Measurements from ENCODE around the gene MORC3.
A peak's percentile ranks its signal among the peaks of the same experiment; 100 is the strongest.

MORC3 gene

GRCh38 chr21:36320421-36321324 is 676 bp downstream of the MORC3 start:
- DNase-seq (ENCODE audit: low read depth) = peak; percentile 73
- H3K4me3 ChIP-seq (ENCODE audit: low read depth, low read length) = peak overlapping the region; percentile 86
- TF ChIP-seq, protein P1, sequence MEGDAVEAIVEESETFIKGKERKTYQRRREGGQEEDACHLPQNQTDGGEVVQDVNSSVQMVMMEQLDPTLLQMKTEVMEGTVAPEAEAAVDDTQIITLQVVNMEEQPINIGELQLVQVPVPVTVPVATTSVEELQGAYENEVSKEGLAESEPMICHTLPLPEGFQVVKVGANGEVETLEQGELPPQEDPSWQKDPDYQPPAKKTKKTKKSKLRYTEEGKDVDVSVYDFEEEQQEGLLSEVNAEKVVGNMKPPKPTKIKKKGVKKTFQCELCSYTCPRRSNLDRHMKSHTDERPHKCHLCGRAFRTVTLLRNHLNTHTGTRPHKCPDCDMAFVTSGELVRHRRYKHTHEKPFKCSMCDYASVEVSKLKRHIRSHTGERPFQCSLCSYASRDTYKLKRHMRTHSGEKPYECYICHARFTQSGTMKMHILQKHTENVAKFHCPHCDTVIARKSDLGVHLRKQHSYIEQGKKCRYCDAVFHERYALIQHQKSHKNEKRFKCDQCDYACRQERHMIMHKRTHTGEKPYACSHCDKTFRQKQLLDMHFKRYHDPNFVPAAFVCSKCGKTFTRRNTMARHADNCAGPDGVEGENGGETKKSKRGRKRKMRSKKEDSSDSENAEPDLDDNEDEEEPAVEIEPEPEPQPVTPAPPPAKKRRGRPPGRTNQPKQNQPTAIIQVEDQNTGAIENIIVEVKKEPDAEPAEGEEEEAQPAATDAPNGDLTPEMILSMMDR (conservative IDR thresholded peaks at IDR 0.05; ENCODE audit: low read depth, low read length) = no peak

DNA sequence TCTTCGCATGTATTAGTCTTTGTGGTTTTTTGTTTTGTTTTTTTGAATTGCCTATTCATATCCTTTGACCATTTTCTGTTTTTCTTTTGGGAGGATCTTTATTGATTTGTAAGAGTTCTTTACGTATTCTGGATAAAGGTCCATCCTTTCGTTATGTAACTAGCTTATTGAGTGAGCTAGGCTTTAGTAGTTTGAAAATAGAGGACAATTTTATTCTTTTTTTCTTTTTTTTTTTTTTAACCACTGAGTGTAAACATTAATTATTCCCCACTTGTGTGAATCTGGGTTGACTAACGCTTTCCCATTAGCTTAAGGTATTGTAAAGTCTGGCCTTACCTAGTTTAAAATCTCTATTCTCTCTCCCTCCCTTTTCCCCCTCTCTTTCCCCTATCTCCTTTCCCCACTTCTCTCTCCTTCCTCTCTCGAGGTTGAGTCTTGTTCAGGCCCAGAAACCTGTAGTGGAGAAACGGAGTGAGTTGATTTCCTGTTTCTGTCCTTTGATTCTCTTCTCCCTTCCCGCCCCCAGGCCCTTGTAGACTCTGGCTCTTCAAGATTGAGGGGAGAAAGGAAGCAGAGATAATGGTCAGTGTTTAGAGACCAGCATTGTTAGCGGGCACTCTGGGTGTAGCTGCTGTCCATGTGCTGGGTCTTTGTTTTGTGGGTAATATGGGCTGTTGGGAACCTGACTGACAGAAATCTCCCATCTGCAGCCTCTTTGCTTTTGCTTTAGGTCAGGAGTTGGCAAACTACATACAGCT is 1.5 kb downstream of the MORC3 start:
- peak; percentile 42 for DNase-seq (ENCODE audit: low read depth)
- TF ChIP-seq, protein P1 (conservative IDR thresholded peaks at IDR 0.05; ENCODE audit: low read depth, low read length) = no peak

GRCh38 chr21:36322083-36322424 is 2.1 kb downstream of the MORC3 start:
- DNase-seq (ENCODE audit: low read depth) = no peak
- peak overlapping the region; percentile 86 for H3K4me3 ChIP-seq (ENCODE audit: low read depth, low read length)
- TF ChIP-seq, protein P1 (conservative IDR thresholded peaks at IDR 0.05; ENCODE audit: low read depth, low read length) = no peak

More for the DNA sequence above, 1.5 kb downstream of the MORC3 start:
- peak overlapping the region; percentile 86 for H3K4me3 ChIP-seq (ENCODE audit: low read depth, low read length)

- no peak for DNase-seq (ENCODE audit: low read depth)
- TF ChIP-seq, protein P1 (conservative IDR thresholded peaks at IDR 0.05; ENCODE audit: low read depth, low read length) = no peak
- no peak overlapping the region for H3K4me3 ChIP-seq (ENCODE audit: low read depth, low read length)
Observed at GRCh38 chr21:36323032-36323431, 3.0 kb downstream of the MORC3 start.

DNA sequence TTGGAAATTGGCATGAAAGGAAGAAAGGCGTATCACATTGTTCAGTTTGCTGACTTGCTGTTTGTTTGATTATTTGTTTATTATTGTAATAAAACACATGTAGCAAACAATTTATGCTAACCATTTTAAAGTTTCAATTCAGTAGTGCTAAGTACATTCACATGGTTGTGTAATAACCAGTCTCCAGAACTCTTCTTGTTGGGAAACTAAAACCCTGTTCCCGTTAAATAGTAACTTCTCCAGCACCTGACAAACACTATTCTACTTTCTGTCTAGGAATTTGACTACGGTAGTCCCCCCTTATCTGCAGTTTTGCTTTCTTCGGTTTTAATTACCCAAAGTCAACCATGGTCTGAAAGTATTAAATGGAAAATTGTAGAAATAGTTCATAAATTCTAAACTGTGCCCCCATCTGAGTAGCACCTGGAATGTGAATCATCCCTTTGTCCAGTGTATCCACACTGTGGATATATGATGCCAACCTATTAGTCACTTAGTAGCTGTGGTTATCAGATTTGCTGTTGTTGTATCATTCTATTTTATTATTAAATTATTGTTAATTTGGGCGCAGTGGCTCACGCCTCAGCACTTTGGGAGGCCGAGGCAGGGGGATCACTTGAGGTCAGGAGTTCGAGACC is 5.5 kb downstream of the MORC3 start:
- TF ChIP-seq, protein P1 (conservative IDR thresholded peaks at IDR 0.05; ENCODE audit: low read depth, low read length) = no peak
- H3K4me3 ChIP-seq (ENCODE audit: low read depth, low read length) = no peak overlapping the region
- no peak for DNase-seq (ENCODE audit: low read depth)

DNA sequence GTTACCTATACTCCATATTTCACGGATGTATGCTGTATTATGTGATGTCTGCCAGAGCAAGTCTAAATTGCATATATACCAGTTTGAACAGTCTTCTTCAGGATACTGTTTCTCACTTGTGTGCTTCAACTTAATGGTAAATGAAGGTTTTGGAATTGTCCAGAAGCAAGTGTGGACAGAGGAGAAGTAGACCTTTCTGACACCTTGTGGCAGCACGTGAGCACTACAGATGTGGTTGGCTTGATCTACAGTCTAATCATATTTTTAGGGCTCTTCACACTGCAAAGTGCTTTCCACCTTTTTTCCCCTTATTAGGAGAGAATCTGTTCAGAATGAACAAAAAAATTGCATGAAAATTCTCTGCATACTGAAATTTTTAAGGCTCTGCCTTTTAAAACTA is 10.9 kb downstream of the MORC3 start:
- DNase-seq (ENCODE audit: low read depth) = peak; percentile 79
- H3K4me3 ChIP-seq (ENCODE audit: low read depth, low read length) = no peak overlapping the region
- TF ChIP-seq, protein P1 (conservative IDR thresholded peaks at IDR 0.05; ENCODE audit: low read depth, low read length) = peak; percentile 84
